ENCODE measurements around the gene RAI1.

RAI1 gene

GRCh38 chr17:17801800-17802481, 120.7 kb downstream of the RAI1 start:
- no peak for DNase-seq (ENCODE audit: extremely low read depth, insufficient read length)
- Histone ChIP-seq H3K36me3 (ENCODE audit: control insufficient read depth, insufficient read depth, low read length) (peaks cover 17% of the 10 kb centered on the region), H3K4me3 (replicated peaks; ENCODE audit: low read depth, low read length) (no peak overlapping the region), H3K27me3 (replicated peaks; ENCODE audit: control insufficient read depth, insufficient read depth, low read length) (no peaks in the 10 kb centered on the region)
- no peak for TF ChIP-seq CTCF (IDR thresholded peaks at IDR 0.05; ENCODE audit: insufficient read depth, low read length, poor library complexity, severe bottlenecking)

GRCh38 chr17:17804007-17804406, 122.7 kb downstream of the RAI1 start:
- Histone ChIP-seq H3K4me3 (replicated peaks; ENCODE audit: low read depth, low read length) (no peak overlapping the region), H3K27me3 (replicated peaks; ENCODE audit: control insufficient read depth, insufficient read depth, low read length) (no peaks in the 10 kb centered on the region), H3K36me3 (ENCODE audit: control insufficient read depth, insufficient read depth, low read length) (peaks cover 14% of the 10 kb centered on the region)
- DNase-seq (ENCODE audit: extremely low read depth, insufficient read length) = no peak
- TF ChIP-seq CTCF (IDR thresholded peaks at IDR 0.05; ENCODE audit: insufficient read depth, low read length, poor library complexity, severe bottlenecking) = no peak

- peaks cover 13% of the 10 kb centered on the region for H3K36me3 ChIP-seq (ENCODE audit: control insufficient read depth, insufficient read depth, low read length)
- TF ChIP-seq CTCF (IDR thresholded peaks at IDR 0.05; ENCODE audit: insufficient read depth, low read length, poor library complexity, severe bottlenecking) = no peak
- DNase-seq (ENCODE audit: extremely low read depth, insufficient read length) = no peak
- no peaks in the 10 kb centered on the region for H3K27me3 ChIP-seq (replicated peaks; ENCODE audit: control insufficient read depth, insufficient read depth, low read length)
- H3K4me3 ChIP-seq (replicated peaks; ENCODE audit: low read depth, low read length) = no peak overlapping the region
These were observed 124.3 kb downstream of the RAI1 start for GRCh38 chr17:17805575-17805974.

GRCh38 chr17:17806035-17806434, 124.8 kb downstream of the RAI1 start:
- Histone ChIP-seq H3K4me3 (replicated peaks; ENCODE audit: low read depth, low read length) (no peak overlapping the region), H3K36me3 (ENCODE audit: control insufficient read depth, insufficient read depth, low read length) (peaks cover 12% of the 10 kb centered on the region), H3K27me3 (replicated peaks; ENCODE audit: control insufficient read depth, insufficient read depth, low read length) (no peaks in the 10 kb centered on the region)
- no peak for TF ChIP-seq CTCF (IDR thresholded peaks at IDR 0.05; ENCODE audit: insufficient read depth, low read length, poor library complexity, severe bottlenecking)
- DNase-seq (ENCODE audit: extremely low read depth, insufficient read length) = no peak

- DNase-seq (ENCODE audit: extremely low read depth, insufficient read length) = no peak
- no peaks in the 10 kb centered on the region for H3K27me3 ChIP-seq (replicated peaks; ENCODE audit: control insufficient read depth, insufficient read depth, low read length)
- H3K36me3 ChIP-seq (ENCODE audit: control insufficient read depth, insufficient read depth, low read length) = peaks cover 12% of the 10 kb centered on the region
- no peak overlapping the region for H3K4me3 ChIP-seq (replicated peaks; ENCODE audit: low read depth, low read length)
- no peak for TF ChIP-seq CTCF (IDR thresholded peaks at IDR 0.05; ENCODE audit: insufficient read depth, low read length, poor library complexity, severe bottlenecking)
These were observed 125.5 kb downstream of the RAI1 start for GRCh38 chr17:17806611-17807274.
